GM19023 (cell line): ENCODE results near the gene DDR2.

Experiments used
- ATAC-seq: cut with Tn5 transposase; IDR thresholded peaks from one replicate; pipeline ENCODE4 v1.9.1; 2021; ENCODE audit warnings: mild to moderate bottlenecking, moderate library complexity; ENCODE audit not compliant: unreplicated experiment

DDR2 gene

DNA sequence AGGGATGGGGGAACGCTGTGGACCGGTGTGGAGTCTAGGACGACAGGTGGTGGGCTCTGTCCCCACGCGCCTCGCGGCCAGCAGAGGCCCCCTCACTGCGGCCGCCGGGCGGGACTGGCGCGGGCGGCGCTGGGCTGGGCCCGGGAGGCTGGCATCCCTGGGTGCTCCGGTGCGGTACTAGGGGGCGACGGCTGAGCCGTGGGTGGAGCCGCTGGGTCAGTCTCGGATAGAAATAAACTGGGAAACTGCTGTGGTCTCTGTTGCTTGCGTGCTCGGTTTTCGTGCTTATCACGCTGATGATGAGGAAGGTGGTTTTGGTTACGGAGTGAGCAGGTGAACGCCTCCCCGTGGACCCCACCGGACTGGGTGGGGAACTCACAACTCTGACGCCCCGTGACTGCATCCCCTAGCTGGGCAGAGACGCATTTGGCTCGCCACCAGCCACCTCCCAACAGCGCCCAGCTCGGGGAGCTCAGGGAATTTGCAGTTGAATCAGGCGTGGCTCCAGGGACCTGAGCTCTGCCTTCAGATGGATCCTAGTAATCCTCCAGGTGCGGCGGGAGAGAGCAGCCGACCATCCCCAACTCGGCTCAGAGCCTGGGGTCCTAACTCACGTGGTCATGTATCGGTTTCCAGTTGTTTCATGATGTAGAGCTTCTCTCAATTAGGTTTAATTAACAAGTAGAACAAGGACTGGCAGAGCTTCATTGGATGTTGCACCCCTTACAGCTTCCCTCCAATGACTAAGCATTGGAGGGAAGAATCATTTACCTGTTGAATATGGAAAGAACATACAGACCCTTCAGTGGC is 190.3 kb downstream of the DDR2 start:
- no peak for ATAC-seq

DNA sequence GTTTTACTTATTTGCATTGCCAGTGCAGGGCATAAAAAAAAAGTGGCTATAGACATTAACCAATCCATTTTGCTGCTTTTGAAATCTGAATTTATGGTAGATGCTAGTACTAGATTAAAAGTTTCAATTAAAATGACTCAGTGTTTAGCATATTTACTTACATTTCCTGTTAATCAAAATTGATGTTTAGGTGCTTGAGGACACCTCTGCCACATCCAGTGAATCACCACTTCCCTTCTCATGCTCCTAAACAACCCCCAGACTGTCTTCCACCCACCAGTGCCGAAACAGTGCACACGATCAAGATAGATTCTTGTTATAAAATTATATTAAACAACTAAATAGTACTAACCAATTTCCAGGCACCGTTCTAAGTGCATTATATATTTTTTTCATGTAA is 191.0 kb downstream of the DDR2 start:
- ATAC-seq = no peak

DNA sequence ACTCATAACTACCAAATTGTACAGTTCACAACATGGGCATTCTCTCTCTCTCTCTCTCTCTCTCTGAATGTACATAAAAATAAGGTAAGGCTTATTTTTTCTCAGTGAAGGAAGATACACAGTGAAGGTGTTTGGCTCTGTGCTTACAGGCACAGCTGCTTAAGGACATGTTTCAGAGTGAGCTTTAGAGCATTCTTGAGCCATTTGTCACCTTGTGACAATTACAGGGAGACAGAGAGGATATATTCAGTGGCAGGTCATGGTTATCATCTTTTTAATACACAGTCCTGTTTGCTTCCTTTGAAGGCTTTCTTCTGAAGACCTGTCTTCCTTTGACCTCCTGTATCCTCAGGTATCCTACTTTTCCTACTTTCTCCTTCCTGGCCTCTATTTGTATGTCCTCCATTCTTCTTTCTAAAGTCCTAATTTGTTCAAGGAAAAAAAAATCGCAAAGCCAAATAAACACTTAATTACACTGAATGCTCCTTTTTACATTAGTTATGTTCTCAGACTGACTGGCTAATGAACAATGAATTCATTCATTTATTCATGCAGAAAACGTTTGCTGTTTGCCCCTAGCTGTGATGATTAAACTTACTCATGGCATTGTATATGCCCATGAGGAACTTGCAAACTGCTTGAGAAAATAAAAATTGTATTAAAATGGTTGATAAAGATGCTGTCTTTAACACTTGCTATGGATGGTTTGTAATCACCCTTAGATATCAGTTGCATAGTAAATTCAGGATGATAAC is 191.7 kb downstream of the DDR2 start:
- ATAC-seq = no peak

DNA sequence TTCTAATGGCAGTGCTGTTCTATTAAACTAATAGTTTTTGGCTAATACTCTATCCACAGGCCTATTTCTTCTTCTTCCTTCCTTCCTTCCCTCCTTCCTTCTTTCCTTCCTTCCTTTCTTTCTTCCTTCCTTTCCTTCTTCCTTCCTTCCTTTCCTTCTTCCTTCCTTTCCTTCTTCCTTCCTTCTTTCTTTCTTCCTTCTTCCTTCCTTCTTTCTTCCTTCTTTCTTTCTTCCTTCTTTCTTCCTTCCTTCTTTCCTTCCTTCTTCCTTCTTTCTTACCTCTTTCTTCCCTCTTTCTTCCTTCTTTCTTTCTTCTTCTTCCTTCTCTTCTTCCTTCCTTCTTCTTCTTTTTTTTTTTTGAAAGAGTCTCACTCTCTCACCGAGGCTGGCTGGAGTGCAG is 197.0 kb downstream of the DDR2 start:
- ATAC-seq = no peak

DNA sequence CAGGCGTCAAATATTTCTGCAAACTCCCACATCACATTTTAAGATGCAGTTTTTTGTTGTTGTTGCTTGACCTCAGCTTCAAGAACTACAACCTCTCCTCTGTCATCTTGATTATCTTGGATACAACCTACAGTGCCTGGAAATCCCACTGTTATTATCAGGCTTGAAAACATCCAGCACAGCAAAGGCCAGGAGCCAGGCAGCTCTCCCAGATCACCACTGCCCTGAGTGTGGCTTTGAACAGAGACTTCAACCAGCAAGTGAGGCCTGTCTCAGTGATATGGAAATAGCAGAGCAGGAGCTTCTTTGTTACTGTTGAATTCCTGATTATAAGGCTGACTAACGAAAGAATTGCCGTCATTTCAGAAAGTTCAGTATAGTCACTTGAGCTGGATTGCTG is 200.2 kb downstream of the DDR2 start:
- ATAC-seq = no peak

DNA sequence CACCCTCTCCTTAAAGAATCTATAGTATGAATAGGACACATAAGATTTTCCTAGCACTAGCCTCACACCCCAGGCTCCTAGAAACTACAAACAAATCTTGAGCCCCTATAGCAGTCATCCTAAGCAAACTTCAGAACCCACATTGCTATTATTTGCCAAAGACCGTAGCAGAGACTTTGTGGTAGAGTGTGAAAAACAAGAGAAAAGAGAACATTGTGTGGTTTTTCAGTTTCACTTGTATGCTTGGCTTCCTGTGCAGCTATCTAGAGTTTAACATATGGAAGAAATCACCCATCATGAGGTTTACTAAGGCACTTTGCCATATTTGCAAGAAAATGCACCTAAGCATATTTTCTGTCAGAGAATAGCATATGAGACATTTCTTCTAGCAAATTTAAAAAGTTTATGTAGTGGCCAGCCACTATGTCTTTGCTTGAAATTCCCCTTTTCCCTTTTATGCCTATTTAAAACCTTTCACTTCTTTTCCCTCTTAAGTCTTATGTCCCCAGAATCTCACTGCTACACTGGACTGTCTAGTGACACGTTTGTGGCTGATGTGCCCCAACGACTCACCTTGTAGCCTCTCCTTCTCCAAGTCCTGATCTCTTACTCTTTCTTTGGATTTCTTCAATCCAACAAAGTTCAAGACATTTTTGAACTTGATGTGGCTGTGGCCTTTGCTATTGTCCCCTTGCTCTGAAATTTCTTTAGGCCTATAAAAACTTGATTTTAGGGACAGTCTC is 203.1 kb downstream of the DDR2 start:
- ATAC-seq = peak; percentile 86
